HG03103 (cell line): Measurements from ENCODE around the gene KCTD15.

Source experiments
- ATAC-seq: cut with Tn5 transposase; IDR thresholded peaks from one replicate; pipeline ENCODE4 v1.9.1; 2021; ENCODE audit warnings: low read depth; ENCODE audit not compliant: unreplicated experiment

KCTD15 gene

GRCh38 chr19:33796164-33796875 is at the start of gene KCTD15:
Gene KCTD15 (plus strand): TSS chr19:33796870. CDS start chr19:33800455, 3,585 bp downstream.
- ATAC-seq, result no peak

GRCh38 chr19:33747273-33747672 is 49.4 kb upstream of the KCTD15 start:
- no peak for ATAC-seq

- ATAC-seq, result no peak
Observed at GRCh38 chr19:33748231-33748630, 48.4 kb upstream of the KCTD15 start.

- no peak for ATAC-seq
Observed at GRCh38 chr19:33749016-33749415, 47.7 kb upstream of the KCTD15 start.

GRCh38 chr19:33749619-33750175 is 47.0 kb upstream of the KCTD15 start:
- ATAC-seq, result no peak

GRCh38 chr19:33750587-33751435 is 45.9 kb upstream of the KCTD15 start:
- no peak for ATAC-seq

GRCh38 chr19:33751436-33751770 is 45.3 kb upstream of the KCTD15 start:
- ATAC-seq, result no peak

- no peak for ATAC-seq
Observed at GRCh38 chr19:33752018-33752800, 44.5 kb upstream of the KCTD15 start.

- no peak for ATAC-seq
Observed at GRCh38 chr19:33752945-33753344, 43.7 kb upstream of the KCTD15 start.

- no peak for ATAC-seq
Observed at GRCh38 chr19:33754361-33754760, 42.3 kb upstream of the KCTD15 start.

- ATAC-seq, result no peak
Observed at GRCh38 chr19:33755099-33756035, 41.3 kb upstream of the KCTD15 start.

GRCh38 chr19:33756177-33756576 is 40.5 kb upstream of the KCTD15 start:
- no peak for ATAC-seq

GRCh38 chr19:33758541-33759013 is 38.1 kb upstream of the KCTD15 start:
- no peak for ATAC-seq

GRCh38 chr19:33759356-33759755 is 37.3 kb upstream of the KCTD15 start:
- ATAC-seq, result no peak

- ATAC-seq, result no peak
Observed at GRCh38 chr19:33763633-33764371, 32.9 kb upstream of the KCTD15 start.

- no peak for ATAC-seq
Observed at GRCh38 chr19:33766623-33767022, 30.0 kb upstream of the KCTD15 start.

GRCh38 chr19:33767898-33768413 is 28.7 kb upstream of the KCTD15 start:
- no peak for ATAC-seq

GRCh38 chr19:33769208-33769607 is 27.5 kb upstream of the KCTD15 start:
- no peak for ATAC-seq

GRCh38 chr19:33770107-33770506 is 26.6 kb upstream of the KCTD15 start:
- no peak for ATAC-seq
